NCI-H2196 (cell line): ENCODE measurements around the gene TBC1D2.
A peak's percentile ranks its signal among the peaks of the same experiment; 100 is the strongest.
"Not testable (repeated sequence)": the region's sequence is repeated elsewhere in the genome, so short reads cannot be mapped to it uniquely, and the experiment has no call there.

ENCODE experiments used
- DNase-seq: peaks from one replicate; lab custom pipeline; 2025; ENCODE audit not compliant: unreplicated experiment; lab: John Stamatoyannopoulos, UW

TBC1D2 gene

DNA sequence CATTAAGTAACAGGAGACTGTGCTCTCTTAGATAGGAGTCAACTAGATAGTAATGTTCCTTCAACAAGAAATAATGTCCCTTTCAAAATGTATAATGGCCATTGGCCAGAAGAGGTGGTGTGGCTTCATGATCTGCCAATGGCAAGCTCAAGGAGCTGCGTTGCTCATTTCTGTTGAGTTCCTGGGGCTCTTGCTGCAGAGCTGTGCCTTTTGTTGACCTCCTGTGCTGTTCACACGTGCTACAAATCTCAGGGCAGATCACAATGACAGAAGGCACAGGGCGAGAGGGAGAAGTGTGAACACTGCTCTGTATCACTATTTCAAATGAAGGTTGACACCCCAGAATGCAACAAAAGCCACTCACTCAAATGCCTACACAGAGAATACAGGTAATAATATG is 16.0 kb upstream of the TBC1D2 start:
- no peak for DNase-seq

DNA sequence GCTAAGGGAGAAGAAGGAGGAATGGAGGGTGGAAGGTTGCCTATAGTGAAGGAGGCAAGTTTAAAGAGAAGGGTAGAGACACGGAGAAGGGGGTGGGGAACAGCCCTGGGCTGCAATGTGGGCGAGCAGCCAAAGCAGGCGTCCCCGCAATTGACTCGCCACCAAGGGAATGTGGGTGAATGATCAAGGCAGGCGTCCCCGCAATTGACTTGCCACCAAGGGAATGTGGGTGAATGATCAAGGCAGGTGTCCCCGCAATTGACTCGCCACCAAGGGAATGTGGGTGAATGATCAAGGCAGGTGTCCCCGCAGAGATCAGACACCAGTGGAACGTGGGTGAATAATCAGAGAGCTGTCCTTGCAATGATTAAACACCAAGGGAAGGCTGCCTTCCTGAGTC is 14.8 kb upstream of the TBC1D2 start:
- DNase-seq: not testable (repeated sequence)

DNA sequence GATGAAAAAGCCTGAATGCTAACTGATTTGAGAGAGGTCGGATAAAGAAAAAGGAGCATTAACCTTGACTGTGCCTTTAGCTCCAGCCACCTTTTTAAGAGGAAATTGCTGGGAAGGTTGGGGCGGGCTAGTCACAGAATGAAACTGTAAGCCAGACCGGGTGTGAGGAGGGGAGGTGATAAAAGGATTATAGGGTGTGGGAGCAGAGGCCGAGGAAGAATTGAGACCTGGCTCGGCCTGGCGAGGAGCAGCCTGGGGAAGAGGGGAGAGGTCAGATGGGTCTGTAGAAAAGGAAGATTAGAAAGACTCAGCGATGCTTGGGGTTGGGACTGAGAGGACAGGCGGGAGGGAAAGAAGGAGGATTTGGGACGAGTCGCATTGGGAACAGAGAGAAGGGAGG is 14.2 kb upstream of the TBC1D2 start:
- not testable (repeated sequence) for DNase-seq

DNA sequence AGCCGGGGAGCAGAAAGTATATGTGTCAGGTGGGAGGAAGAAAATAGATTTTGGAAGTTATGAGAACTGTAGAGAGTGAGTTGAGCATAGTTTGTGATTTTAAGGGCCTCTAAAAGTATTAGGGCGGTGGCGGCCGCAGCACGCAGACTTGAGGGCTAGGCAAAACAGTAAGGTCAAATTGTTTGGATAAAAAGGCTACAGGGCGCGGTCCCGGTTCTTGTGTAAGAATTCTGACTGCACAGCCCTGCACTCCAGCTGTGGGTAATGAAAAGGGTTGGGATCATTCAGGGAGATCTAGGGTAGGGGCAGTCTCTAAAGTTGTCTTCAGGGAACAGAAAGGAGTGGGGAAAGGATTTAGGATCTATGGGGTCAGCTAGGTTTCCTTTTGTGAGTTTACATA is 12.1 kb upstream of the TBC1D2 start:
- DNase-seq: not testable (repeated sequence)

DNA sequence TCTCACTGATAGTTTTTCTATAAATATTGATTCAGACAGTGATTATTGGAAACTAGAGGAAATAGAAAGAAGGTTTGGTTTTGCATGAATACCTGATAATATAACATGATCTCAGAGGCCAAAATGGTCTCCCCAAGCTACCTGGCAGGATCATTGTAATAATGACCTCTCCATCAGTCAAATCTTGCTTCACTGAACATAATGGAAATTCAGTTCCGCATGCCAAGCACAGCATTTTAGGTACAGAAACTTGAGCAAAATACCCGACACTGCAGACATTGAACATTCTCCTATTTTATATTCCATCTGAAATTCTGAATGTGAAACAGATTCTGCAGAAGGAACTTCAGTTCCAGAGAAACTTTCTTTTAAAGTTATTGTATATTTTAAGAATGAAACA is 9.1 kb upstream of the TBC1D2 start:
- DNase-seq: no peak

DNA sequence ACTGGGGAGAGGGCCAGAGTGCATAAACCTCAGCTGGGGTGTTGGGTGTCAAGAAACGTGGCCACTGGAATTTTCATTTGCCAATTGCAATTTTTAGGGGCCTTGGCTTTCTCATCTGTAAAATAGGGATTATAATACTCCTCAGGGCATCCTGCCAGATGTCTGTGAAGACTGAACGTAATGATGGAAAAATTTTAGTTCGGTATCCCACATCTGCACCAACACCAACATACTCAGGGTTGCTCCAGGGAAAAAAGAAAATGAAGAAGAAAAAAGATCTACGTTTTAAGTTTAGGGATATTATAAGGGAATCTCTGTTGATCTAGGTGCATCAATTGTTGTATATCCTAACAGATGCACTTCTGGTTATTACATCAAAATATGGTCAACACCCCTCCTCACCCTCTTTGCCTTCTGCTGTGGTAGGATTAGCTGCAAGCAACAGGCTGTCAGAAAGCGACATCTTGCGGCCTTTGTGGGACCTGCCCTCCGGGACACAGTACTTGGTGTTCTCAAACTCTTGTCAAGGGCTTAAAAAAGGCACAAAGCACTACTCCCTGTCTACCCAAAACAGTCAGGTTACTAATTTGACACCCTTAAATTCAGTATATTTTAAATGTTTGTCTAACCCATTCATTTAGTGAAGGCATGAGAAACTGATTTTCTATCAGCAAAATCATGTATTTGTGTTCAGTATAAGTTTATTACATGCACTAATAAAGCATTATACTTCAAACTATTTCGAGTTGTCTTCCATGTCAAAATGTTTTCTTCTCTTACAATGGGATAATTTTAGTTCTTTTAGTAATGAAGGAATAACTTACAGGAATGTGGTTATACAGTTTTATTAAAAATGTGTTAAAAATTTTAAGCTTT is 8.3 kb upstream of the TBC1D2 start:
- peak; percentile 81 for DNase-seq

DNA sequence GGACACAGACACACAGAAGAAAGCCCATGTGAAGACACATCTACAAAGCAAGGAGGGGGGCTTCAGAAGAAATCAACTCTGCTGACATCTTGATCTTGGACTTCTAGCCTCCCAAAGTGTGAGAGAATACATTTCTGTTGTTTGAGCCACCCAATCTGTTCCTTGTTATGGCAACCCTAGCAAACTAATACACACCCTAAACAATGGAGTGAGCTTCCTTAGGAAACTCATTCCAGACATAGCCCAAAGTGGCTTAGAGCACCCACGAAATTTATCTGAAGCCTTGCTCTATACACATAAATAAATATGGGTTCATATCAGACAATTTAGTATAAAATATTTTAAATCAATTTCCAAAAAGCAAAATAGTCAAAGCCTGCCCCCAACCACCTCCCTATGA is 7.6 kb upstream of the TBC1D2 start:
- no peak for DNase-seq

DNA sequence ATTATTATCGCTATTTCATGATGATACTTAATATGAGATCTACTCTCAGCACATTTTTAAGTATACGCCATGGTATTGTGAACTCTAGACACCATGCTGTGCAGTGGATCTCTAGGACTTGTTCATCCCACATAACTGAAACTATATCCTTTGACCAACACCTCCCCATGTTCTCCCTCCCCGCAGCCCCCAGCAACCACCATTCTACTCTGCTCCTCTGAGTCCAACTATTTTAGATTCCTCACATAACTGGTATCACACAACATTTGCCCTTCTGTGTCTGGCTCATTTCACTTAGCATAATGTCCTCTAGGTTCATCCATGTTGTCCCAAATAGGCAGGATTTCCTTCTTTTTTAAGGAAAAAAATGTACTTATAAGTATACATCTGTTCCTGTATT is 6.6 kb upstream of the TBC1D2 start:
- DNase-seq: no peak

DNA sequence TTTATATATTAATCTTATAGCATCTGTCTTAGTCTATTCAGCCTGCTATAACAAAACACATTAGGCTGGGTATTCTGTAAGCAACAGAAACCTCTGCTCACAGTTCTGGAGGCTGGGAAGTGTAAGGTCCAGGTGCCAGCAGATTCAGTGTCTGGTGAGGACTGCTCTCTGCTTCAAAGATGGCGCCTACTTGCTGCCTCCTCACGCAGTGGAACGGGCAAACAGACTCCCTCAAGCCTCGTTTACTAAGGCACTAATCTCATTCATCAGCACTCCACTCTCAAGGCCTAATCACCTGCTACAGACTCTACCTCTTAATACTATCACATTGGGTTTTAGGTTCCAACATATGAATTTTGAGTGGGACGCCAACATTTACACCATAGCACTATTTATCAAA is 5.2 kb upstream of the TBC1D2 start:
- no peak for DNase-seq

DNA sequence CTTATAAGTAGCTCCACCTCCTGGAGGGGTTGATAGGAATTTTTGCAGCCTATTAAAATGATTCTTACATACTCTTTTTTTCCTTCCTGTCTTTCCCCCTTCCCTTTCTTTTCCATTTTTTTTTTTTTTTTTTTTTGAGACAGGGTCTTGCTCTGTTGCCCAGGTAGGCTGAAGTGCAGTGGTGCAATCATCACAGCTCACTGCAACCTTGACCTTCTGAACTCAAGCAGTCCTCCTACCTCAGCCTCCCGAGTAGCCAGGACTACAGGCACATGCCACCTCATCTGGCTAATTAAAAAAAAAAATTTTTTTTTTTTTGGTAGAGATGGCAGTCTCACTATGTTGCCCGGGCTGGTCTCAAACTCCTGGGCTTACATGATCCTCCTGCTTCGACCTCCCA is 4.3 kb upstream of the TBC1D2 start:
- DNase-seq: no peak

DNA sequence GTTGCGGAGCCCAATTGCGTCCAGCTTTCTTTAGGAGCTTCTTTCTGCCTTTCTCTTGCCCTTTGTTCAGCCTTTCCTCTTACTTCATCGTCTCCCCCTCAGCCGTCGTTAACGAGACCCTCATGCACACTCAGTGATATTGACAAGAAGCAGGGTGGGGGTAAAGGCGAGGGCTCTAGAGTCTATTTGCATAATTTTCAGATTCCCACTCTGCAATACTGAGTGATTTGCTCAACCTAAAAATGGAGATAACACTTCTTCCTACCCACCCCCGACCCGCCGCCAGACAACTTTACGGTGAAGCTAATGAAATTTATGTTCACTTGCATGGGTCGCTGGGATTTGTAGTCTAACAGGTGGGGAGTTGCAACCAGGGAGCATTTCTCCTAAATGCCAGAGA is 1.3 kb upstream of the TBC1D2 start:
- no peak for DNase-seq

DNA sequence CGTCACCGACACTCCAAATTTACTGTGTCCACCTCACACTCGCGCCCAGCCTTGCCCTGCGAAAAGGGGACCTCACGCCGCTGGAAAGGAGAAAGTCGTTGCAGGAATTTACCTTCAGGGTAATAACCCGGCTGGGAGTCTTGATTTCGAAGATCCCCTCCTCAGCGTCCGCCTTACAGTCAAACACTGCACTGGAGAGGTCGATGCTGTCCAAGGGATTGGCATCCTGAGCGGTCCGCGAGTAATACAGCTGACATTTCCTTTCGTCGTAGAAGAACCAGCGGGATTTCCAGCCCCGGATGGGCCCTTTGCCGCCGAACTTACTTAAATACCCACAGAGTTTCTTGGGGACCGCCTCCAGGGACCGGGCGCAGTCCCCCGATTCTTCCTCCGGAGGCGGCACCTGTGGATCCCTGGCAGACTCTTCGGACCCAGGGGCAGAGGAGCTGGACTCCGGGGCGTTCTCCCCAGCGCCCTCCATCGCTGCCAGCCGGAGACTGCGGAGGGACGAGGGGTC is 330 bp downstream of the TBC1D2 start:
- DNase-seq: peak; percentile 15

DNA sequence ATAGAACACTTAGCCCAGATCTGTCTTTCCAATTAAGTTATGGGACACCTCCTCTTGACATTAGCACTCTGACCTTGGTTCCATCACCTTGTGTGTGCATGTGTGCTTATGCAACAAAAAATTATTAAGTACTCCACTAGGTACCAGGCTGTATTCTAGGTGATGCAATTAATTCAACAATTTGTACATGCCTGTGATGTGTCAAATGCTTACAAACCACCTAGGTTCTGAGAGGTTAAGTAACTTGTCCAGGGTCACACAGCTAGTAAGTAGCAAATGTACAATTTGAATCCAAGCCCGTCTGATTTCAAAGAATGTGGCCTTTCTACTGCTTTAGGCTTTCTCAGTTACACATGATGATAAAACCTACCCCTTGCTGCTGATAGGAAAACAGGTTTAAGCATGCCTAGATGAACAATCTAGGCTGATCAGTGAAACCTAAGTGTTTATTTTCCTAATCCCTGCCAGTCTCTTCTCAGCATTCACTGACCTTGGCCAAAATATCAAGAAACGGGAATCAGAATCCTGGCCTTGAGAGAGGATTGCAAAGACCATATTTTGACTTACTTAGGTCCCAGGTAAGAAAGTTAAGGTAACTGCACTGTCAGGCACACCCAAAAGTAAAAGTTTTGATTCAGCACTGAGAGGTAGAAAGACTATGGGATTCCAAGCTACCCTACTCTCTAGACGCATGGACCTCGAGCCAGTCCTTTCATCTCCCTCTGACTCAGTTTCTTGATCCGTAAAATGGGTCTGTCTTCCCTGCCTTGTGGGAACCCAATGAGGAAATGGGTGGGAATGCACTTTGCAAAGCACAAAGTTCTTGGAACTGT is 1.0 kb downstream of the TBC1D2 start:
- no peak for DNase-seq

DNA sequence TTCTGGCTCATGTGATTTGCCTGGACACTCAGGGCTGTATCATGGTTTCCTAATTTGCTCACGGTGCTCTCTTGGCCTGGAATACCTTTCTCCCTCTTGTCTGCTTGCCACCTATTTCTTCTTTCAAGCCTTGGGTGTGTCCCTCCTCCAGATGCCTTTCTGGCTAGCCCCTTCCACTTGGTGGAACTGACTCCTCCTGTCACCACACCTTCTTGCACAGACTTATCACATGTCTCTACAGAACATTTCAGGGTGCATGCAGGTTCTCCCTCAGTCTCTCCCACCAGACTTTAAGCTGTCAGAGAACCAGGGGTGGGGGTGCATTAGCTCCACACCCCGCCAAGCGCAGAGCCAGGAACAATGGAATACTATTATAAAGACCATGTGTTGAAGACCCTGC is 1.9 kb downstream of the TBC1D2 start:
- no peak for DNase-seq

DNA sequence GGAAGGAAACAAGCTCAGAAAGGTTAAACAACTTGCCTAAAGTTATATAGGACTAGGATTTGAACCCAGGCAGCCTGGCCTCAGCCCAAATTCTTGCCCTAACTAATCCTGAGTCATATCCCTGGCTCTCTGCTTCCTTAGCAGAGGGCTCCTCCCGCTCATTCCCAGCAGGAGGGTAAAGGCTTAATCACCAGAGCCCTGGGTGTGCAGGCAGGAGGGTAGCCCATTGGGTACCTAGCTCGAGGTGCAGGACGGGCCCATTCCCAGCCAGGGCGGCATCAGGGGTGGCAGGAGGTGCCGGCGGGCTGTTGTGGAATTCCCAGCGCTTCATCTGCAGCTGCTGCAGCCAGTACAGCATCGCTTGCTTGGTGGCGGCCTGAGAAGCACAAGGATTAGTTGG is 3.9 kb downstream of the TBC1D2 start:
- no peak for DNase-seq

DNA sequence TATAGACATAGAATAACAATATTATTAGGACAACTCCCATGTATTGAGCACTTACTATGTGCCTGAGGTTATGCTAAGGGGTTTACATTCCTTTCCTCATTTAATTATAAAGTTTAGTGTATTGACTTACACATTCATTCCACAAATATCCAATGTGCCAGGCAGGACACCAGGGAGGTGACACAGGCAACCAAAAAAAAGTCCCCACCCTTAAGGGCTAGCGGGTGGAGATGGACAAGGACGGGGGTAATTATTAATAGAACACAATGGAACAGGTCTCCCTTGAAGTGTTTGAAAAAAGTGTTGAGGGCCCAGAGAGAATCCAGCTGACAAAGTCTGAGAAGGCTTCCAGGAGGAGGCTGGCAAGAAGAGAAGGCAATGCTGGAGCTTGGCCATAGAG is 5.7 kb downstream of the TBC1D2 start:
- DNase-seq: no peak

DNA sequence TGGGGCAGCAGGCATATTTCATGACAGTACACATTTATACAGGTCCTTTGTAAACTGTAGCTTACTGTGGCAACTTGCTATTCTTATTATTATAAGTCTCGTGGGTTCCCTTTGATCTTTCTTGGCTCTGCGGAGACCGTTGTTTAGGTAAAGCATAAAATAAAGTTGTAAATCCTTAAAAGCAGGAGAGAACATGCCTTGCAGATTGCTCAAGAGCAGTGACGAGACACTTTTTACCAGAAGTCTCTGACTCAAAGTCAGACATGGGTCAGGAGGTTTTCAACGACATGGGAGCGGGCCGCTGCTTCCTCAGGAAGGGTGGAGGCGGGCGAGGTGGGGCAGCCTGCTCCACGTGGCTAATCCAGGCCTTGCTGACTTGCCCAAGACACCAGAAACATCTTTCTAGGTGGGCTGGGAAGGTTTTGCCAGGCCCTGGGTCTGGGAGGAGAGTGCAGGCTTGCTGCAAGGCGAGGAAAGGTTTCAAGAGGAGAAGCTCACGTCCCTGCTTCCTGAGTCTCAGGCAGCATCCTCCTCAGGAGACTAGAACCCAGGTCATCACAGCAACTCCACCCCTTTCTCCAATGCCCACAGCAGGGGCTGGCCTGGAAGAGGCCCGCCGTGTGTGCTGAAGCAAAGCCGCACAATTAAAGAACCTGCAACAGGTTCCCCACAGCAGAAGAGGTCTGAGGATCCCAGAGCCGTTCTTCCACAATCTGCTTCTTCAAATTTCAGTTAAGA is 6.5 kb downstream of the TBC1D2 start:
- DNase-seq: no peak

DNA sequence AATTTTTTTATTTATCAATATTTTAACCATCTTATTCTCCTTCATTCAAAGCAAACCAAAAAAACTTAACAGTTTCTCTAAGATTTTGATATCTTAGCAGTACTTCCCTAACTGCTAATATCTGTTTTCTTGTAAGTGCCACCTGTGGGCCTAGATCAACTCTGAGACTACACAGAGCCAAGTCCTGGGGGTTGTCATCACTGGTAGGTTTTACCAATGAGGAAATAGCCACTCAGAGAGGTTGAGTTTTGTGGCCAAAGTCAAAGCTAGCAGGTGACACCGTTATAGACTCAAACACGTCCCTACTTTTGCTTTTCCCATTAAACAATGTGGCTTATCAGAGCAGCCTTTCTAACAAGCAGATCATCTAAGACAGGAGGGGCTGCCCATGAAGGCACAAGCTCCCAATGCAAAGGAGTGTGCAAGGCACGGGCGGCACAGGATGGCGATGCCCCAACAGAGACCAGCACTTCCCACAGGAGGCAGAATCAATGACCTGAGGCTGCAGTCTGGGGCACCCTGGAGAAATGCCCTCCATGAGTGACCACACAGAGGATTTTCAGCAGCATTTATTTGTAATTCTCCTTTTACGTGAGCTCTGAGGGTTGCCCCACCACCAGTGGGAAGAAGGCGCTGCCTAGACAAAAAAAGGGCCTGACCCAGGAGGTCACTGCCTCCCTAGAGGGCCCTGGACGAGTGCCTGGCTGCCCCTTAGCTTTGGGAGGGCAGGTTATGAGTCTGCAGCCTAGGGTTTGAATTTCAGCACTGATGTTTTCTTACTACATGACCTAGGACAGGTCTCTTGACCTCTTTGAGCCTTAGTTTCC is 7.4 kb downstream of the TBC1D2 start:
- no peak for DNase-seq

DNA sequence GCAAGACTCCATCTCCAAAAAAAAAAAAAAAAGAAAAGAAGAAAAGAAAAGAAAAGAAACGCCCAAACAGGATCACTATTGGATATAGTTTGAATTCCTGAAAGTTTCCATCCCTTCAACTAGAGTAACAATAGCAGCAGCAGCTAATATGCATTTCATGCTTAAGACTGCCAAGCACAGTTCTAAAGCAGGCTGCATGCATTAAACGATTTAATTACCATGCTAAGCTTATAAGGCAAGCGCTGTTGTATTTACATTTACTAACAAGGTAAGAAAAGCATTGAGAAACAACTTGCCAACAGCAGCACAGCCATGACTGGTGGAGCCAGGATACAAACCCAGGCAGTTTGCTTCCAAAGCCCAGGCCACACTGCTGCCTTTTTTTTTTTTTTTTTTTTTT is 13.0 kb downstream of the TBC1D2 start:
- DNase-seq: no peak
